Measurements from ENCODE around the gene RAB3GAP2. TPM values are rescaled to one million over a fixed set of nuclear protein-coding genes. Genes with fewer than 3 reads are reported as not detected.

RAB3GAP2 gene
- total and polyA plus RNA-seq, 2 donors (not counting 1 experiment from before 2014, with no cell fraction given) = 16.9 to 70.5 TPM

GRCh38 chr1:220195701-220196100 lies 76.6 kb downstream of the RAB3GAP2 start:
- intact Hi-C loops (cut with micrococcal nuclease) = no loop called here
- H3K9me3 Mint-ChIP-seq (ENCODE audit: insufficient read depth) = no peaks in the 10 kb centered on the region
- H4K20me1 ChIP-seq (ENCODE audit: control insufficient read depth, insufficient read depth, low read length, poor library complexity, severe bottlenecking) = no peaks in the 10 kb centered on the region
- POLR2A ChIA-PET = no interaction called here
- no peaks in the 10 kb centered on the region for H3K4me1 Mint-ChIP-seq
- no peaks in the 10 kb centered on the region for H3K27me3 ChIP-seq (replicated peaks in 1 of 4; ENCODE audit: control extremely low read depth in 1 of 4, control insufficient read depth in 3 of 4, insufficient read depth in 4 of 4, low read length in 3 of 4)
- H3K27me3 Mint-ChIP-seq = no peaks in the 10 kb centered on the region
- no peak overlapping the region for H2AFZ ChIP-seq (ENCODE audit: insufficient read depth, low read depth, low read length, poor library complexity, severe bottlenecking)
- H3K4me3 ChIP-seq (ENCODE audit: control extremely low read depth in 1 of 5, extremely low read depth in 1 of 5, insufficient read depth in 1 of 5, low read depth in 2 of 5, low read length in 4 of 5) = no peak overlapping the region
- no peak overlapping the region for H3K9ac ChIP-seq (ENCODE audit: low read length)
- no peak overlapping the region for H3K4me2 ChIP-seq (replicated peaks; ENCODE audit: low read depth, low read length, poor library complexity, severe bottlenecking)
- no peaks in the 10 kb centered on the region for H3K79me2 ChIP-seq (ENCODE audit: control insufficient read depth, insufficient read depth, low read length)
- H3K27ac ChIP-seq (ENCODE audit: low read length in 2 of 2) = no peak overlapping the region
- H3K36me3 ChIP-seq (replicated peaks in 1 of 2; ENCODE audit: control extremely low read depth in 1 of 2, control insufficient read depth in 1 of 2, extremely low read depth in 1 of 2, insufficient read depth in 2 of 2, low read length in 1 of 2) = peaks cover 3 to 52% of the 10 kb centered on the region in 2 experiments
- CTCF ChIA-PET = interaction anchor here (0.9 to 2.2 kb wide), 5 partner anchors 10 to 581 kb away, joined by 3 to 7 read pairs (median 4); no protein-coding TSS in a partner anchor
- TF ChIP-seq EZH2 (IDR thresholded peaks at IDR 0.05; ENCODE audit: borderline replicate concordance, insufficient read depth, low read depth, low read length, poor library complexity, severe bottlenecking) (no peak), CTCF (IDR thresholded peaks at IDR 0.05) (no peak)
- no peaks in the 10 kb centered on the region for H3K4me1 ChIP-seq (ENCODE audit: control insufficient read depth in 2 of 2, insufficient read depth in 2 of 2, low read length in 2 of 2)
- no peaks in the 10 kb centered on the region for H3K9me3 ChIP-seq (ENCODE audit: control extremely low read depth in 1 of 3, control insufficient read depth in 2 of 3, insufficient read depth in 1 of 3, low read length in 2 of 3)
- no peak for DNase-seq
- no peak overlapping the region for H3K27ac Mint-ChIP-seq
- no peak overlapping the region for H3K4me3 Mint-ChIP-seq
- ATAC-seq (ENCODE audit: low read depth) = no peak

GRCh38 chr1:220189750-220190347 lies 82.4 kb downstream of the RAB3GAP2 start:
- Histone ChIP-seq H3K27me3 (replicated peaks in 1 of 4; ENCODE audit: control extremely low read depth in 1 of 4, control insufficient read depth in 3 of 4, insufficient read depth in 4 of 4, low read length in 3 of 4) (no peaks in the 10 kb centered on the region), H3K4me2 (replicated peaks; ENCODE audit: low read depth, low read length, poor library complexity, severe bottlenecking) (no peak overlapping the region), H3K36me3 (replicated peaks in 1 of 2; ENCODE audit: control extremely low read depth in 1 of 2, control insufficient read depth in 1 of 2, extremely low read depth in 1 of 2, insufficient read depth in 2 of 2, low read length in 1 of 2) (peaks cover 11 to 52% of the 10 kb centered on the region in 2 experiments), H3K79me2 (ENCODE audit: control insufficient read depth, insufficient read depth, low read length) (no peaks in the 10 kb centered on the region), H2AFZ (ENCODE audit: insufficient read depth, low read depth, low read length, poor library complexity, severe bottlenecking) (no peak overlapping the region), H3K4me1 (ENCODE audit: control insufficient read depth in 2 of 2, insufficient read depth in 2 of 2, low read length in 2 of 2) (no peaks in the 10 kb centered on the region), H3K27ac (ENCODE audit: low read length in 2 of 2) (no peak overlapping the region), H3K4me3 (ENCODE audit: control extremely low read depth in 1 of 5, extremely low read depth in 1 of 5, insufficient read depth in 1 of 5, low read depth in 2 of 5, low read length in 4 of 5) (no peak overlapping the region), H3K9me3 (ENCODE audit: control extremely low read depth in 1 of 3, control insufficient read depth in 2 of 3, insufficient read depth in 1 of 3, low read length in 2 of 3) (no peaks in the 10 kb centered on the region), H4K20me1 (ENCODE audit: control insufficient read depth, insufficient read depth, low read length, poor library complexity, severe bottlenecking) (no peaks in the 10 kb centered on the region), H3K9ac (ENCODE audit: low read length) (no peak overlapping the region)
- no CpG with 5 or more reads among the region's 1 CpG for WGBS (ENCODE audit: insufficient coverage)
- no peaks in the 10 kb centered on the region for H3K9me3 Mint-ChIP-seq (ENCODE audit: insufficient read depth)
- ChIA-PET POLR2A (no interaction called here), CTCF (interaction anchor here (0.8 to 3.1 kb wide), 12 partner anchors 8 to 610 kb away, joined by 3 to 14 read pairs (median 4); no protein-coding TSS in a partner anchor)
- DNase-seq (peak; percentile 19), ATAC-seq (ENCODE audit: low read depth) (no peak)
- TF ChIP-seq CTCF (IDR thresholded peaks at IDR 0.05) = peak; percentile 71
- no peak for TF ChIP-seq EZH2 (IDR thresholded peaks at IDR 0.05; ENCODE audit: borderline replicate concordance, insufficient read depth, low read depth, low read length, poor library complexity, severe bottlenecking)
- H3K4me1 Mint-ChIP-seq = no peaks in the 10 kb centered on the region
- no peaks in the 10 kb centered on the region for H3K27me3 Mint-ChIP-seq
- intact Hi-C loops (cut with micrococcal nuclease) = no loop called here
- no peak overlapping the region for H3K4me3 Mint-ChIP-seq
- no peak overlapping the region for H3K27ac Mint-ChIP-seq

All from B cell (primary cell).